ENCODE results near the gene FAM124B. TPM values are rescaled to one million over a fixed set of nuclear protein-coding genes. Genes with fewer than 3 reads are reported as not detected.

The FAM124B gene
- total RNA-seq, 4 donors from 2014 or later, result 0.94 to 5.8 (median 1.0) TPM; not detected in 1

DNA sequence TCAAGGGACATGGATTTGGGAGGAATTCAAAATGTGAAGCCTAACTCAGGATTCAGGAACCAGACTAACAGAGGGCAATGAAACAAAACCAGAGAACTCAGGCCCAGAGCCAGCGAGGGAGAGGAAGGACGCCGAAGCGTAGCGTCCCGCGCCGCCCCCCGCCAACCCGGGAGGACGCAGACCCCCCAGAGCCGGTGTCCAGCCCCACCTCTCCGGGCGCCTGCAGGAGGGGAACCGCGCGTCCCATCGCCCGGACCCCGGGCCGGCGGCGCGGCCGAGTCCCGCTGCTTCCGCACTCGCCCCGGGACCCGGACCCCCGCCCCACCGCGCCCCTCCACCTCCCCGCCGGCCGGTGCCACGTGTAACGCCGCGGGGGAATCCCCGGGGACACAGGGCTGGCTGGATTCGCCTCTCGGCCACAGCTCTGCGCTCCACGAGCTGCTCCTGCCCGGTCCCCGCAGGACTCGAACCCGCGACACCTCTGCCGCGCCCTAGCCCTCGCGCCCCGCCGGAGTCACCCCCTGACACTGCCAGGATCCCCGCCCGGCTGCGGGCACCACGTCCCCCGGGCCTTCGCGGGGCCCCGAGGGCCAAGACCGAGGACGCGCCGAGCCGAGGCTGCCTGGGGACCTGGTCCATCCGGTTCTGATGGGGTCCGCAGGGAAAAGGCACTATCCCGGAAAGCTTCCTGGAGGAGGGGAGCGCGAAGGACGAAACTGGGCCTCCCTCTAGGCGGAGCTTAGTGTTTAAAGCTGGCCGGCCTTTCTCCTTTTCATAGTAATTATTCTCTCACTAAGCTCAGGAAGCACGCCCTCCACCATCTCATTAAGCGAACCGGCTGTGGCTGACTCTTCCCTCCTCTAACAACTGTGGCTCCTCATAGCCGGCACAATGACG lies 40.4 kb upstream of the FAM124B start:
- Histone ChIP-seq H3K36me3 (no peaks in the 10 kb centered on the region), H3K27me3 (no peaks in the 10 kb centered on the region), H3K4me1 (peaks cover 0 to 14% (median 3%) of the 10 kb centered on the region in 4 donors), H3K27ac (no peak overlapping the region), H3K9me3 (no peaks in the 10 kb centered on the region), H3K4me3 (peak overlapping the region; percentile 46 to 65 (median 58))
- TF ChIP-seq CTCF (IDR thresholded peaks at IDR 0.05) (no peak), POLR2A (IDR thresholded peaks at IDR 0.05) (no peak)
- DNase-seq, result no peak

DNA sequence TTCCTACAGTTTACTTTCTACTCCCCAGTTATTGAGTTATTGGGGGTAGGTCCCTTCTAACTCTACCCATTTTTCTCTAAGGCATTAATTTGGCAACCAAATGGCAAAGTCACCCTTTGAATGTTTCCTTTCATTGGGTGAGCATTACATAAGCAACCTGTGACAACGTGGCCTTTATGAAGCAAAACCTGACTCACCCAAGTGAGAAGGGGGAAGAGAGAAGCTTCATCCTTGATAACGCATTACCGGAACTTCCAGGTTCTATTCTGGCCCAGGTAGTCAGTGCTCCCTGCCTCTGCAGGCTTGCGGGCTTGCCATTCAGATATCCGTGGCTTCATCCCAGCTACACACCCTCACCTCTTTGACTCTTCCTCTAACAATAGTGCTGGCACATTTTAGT lies 39.1 kb upstream of the FAM124B start:
- H3K4me3 ChIP-seq, result no peak overlapping the region
- H3K4me1 ChIP-seq, result peaks cover 0 to 14% (median 3%) of the 10 kb centered on the region in 4 donors
- H3K9me3 ChIP-seq, result no peaks in the 10 kb centered on the region
- H3K27ac ChIP-seq, result no peak overlapping the region
- no peaks in the 10 kb centered on the region for H3K36me3 ChIP-seq
- H3K27me3 ChIP-seq, result no peaks in the 10 kb centered on the region
- DNase-seq, result no peak
- TF ChIP-seq POLR2A (IDR thresholded peaks at IDR 0.05) (no peak), CTCF (IDR thresholded peaks at IDR 0.05) (no peak)

GRCh38 chr2:224438726-224439125 lies 36.8 kb upstream of the FAM124B start:
- H3K4me3 ChIP-seq, result no peak overlapping the region
- H3K27me3 ChIP-seq, result no peaks in the 10 kb centered on the region
- DNase-seq, result no peak
- no peak overlapping the region for H3K27ac ChIP-seq
- no peaks in the 10 kb centered on the region for H3K9me3 ChIP-seq
- TF ChIP-seq POLR2A (IDR thresholded peaks at IDR 0.05) (no peak), CTCF (IDR thresholded peaks at IDR 0.05) (no peak)
- H3K36me3 ChIP-seq, result no peaks in the 10 kb centered on the region
- peaks cover 0 to 14% (median 3%) of the 10 kb centered on the region in 4 donors for H3K4me1 ChIP-seq

GRCh38 chr2:224436634-224437033 lies 34.7 kb upstream of the FAM124B start:
- TF ChIP-seq POLR2A (IDR thresholded peaks at IDR 0.05), result no peak
- TF ChIP-seq CTCF (IDR thresholded peaks at IDR 0.05), result no peak
- DNase-seq, result no peak
- Histone ChIP-seq H3K4me3 (no peak overlapping the region), H3K27ac (no peak overlapping the region), H3K9me3 (no peaks in the 10 kb centered on the region), H3K4me1 (no peaks in the 10 kb centered on the region), H3K27me3 (no peaks in the 10 kb centered on the region), H3K36me3 (no peaks in the 10 kb centered on the region)

- DNase-seq, result no peak
- no peak for TF ChIP-seq POLR2A (IDR thresholded peaks at IDR 0.05)
- no peak for TF ChIP-seq CTCF (IDR thresholded peaks at IDR 0.05)
- Histone ChIP-seq H3K9me3 (no peaks in the 10 kb centered on the region), H3K27ac (no peak overlapping the region), H3K4me1 (no peaks in the 10 kb centered on the region), H3K4me3 (no peak overlapping the region), H3K27me3 (no peaks in the 10 kb centered on the region), H3K36me3 (no peaks in the 10 kb centered on the region)
These were observed 32.7 kb upstream of the FAM124B start for GRCh38 chr2:224434618-224435017.

Measured in Peyer's patch (tissue), 4 donors.